HCT116 (cell line): Measurements from ENCODE around the gene RGS7. TPM values are rescaled to one million over a fixed set of nuclear protein-coding genes. Genes with fewer than 3 reads are reported as not detected.

Source experiments
- ATAC-seq: fragments of 200-7000 bp; cut with Tn5 transposase; 2 replicates; pipeline ENCODE4 v1.9.1; 2020; ENCODE audit warnings: mild to moderate bottlenecking, moderate library complexity
- BruUV-seq: library from RNA; stranded (reverse); fragments of 400-500 nt; replicated peaks from 2 replicates; lab custom pipeline; 2021; lab: Mats Ljungman, UMichigan
- CTCF ChIA-PET: fragments of 300-600 bp; sonication (Branson Sonifier 250); formaldehyde crosslinking; loops from one replicate; lab custom pipeline; 2021; ENCODE audit warnings: antibody characterized with exemption; lab: Charles Lee
- POLR2A ChIA-PET: fragments of 300-600, 350-600 bp; sonication (Branson Sonifier 250); formaldehyde crosslinking; loops from one replicate; lab custom pipeline; 2021; ENCODE audit warnings: antibody characterized with exemption; lab: Charles Lee
- RAD21 ChIA-PET, 2 experiments: fragments of 300-600 bp; sonication (Branson Sonifier 250); formaldehyde crosslinking; loops; one replicate each; lab custom pipeline; 2023; ENCODE audit warnings: low total read pairs in 2 of 2; ENCODE audit not compliant: uncharacterized antibody in 2 of 2, unreplicated experiment in 2 of 2, low non-redundant PET in 1 of 2; lab: Charles Lee
- DNase-seq: peaks from one replicate; pipeline ENCODE4 v3.0.0-alpha.2; 2010; ENCODE audit warnings: low read depth, low spot score
- H2AFZ ChIP-seq: fragments of 200-600 bp; shearing (Covaris generic), sonication (generic); 2 replicates; pipeline ENCODE4 v1.6.1; 2017; ENCODE audit warnings: low read depth, mixed run types, mixed read lengths, antibody characterized with exemption, low read length; ENCODE audit not compliant: poor library complexity, severe bottlenecking
- H3K27ac ChIP-seq: 2 replicates; pipeline ENCODE4 v1.5.1; 2012; ENCODE audit warnings: low read depth, low read length
- H3K27me3 ChIP-seq: fragments of 200-600 bp; sonication (generic); 2 replicates; pipeline ENCODE4 v1.6.1; 2016; ENCODE audit warnings: mixed run types, low read length, mixed read lengths; ENCODE audit not compliant: insufficient read depth
- H3K36me3 ChIP-seq, 2 experiments: fragments of 200-500 bp in 1 of 2; fragments of 200-600 bp in 1 of 2; sonication (Bioruptor generic) in 1 of 2; sonication (generic) in 1 of 2; 2 replicates each; pipeline versions ENCODE4 v1.5.1 to v1.6.1; 2014 to 2016; ENCODE audit warnings: low read length in 2 of 2, inconsistent platforms in 1 of 2, mixed read lengths in 1 of 2, mixed run types in 1 of 2; ENCODE audit not compliant: insufficient read depth in 2 of 2, control insufficient read depth in 1 of 2
- H3K4me1 ChIP-seq, 2 experiments: fragments of 200-600 bp in 1 of 2; sonication (generic) in 1 of 2; 2 replicates each; pipeline versions ENCODE4 v1.5.1 to v1.6.1; 2012 to 2017; ENCODE audit warnings: low read length in 2 of 2, inconsistent platforms in 1 of 2, mild to moderate bottlenecking in 1 of 2, mixed read lengths in 1 of 2, mixed run types in 1 of 2, moderate library complexity in 1 of 2; ENCODE audit not compliant: insufficient read depth in 2 of 2, control insufficient read depth in 1 of 2
- H3K4me2 ChIP-seq: fragments of 200-600 bp; sonication (generic); 2 replicates; pipeline ENCODE4 v1.6.1; 2017; ENCODE audit warnings: mixed run types, low read length, mixed read lengths
- H3K4me3 ChIP-seq, 2 experiments: fragments of 200-600 bp in 1 of 2; sonication (generic) in 1 of 2; replicated peaks in 1 of 2; 2 replicates each; pipeline ENCODE4 v1.5.1; 2011 to 2016; ENCODE audit warnings: low read length in 2 of 2, control low read depth in 1 of 2, low read depth in 1 of 2, mild to moderate bottlenecking in 1 of 2, mixed read lengths in 1 of 2, mixed run types in 1 of 2
- H3K79me2 ChIP-seq: fragments of 200-600 bp; sonication (generic); 2 replicates; pipeline ENCODE4 v1.6.1; 2017; ENCODE audit warnings: mild to moderate bottlenecking, mixed run types, low read length, moderate library complexity, mixed read lengths; ENCODE audit not compliant: insufficient read depth
- H3K9ac ChIP-seq: fragments of 200-600 bp; sonication (generic); 2 replicates; pipeline ENCODE4 v1.6.1; 2016; ENCODE audit warnings: low read length, mixed read lengths
- H3K9me2 ChIP-seq: fragments of 200-600 bp; sonication (generic), shearing (Covaris generic); 2 replicates; pipeline ENCODE4 v1.6.1; 2017; ENCODE audit warnings: mixed run types, mild to moderate bottlenecking, moderate library complexity; ENCODE audit not compliant: insufficient read depth
- H3K9me3 ChIP-seq, 2 experiments: fragments of 200-500 bp in 1 of 2; fragments of 200-600 bp in 1 of 2; sonication (Bioruptor generic) in 1 of 2; sonication (generic) in 1 of 2; 2 replicates each; pipeline ENCODE4 v1.6.1; 2014 to 2017; ENCODE audit warnings: low read length in 2 of 2, mixed read lengths in 2 of 2, inconsistent platforms in 1 of 2, low read depth in 1 of 2, mild to moderate bottlenecking in 1 of 2, mixed run types in 1 of 2, moderate library complexity in 1 of 2; ENCODE audit not compliant: control insufficient read depth in 1 of 2, insufficient read depth in 1 of 2
- H4K20me1 ChIP-seq: fragments of 200-600 bp; sonication (generic), shearing (Covaris generic); 2 replicates; pipeline ENCODE4 v1.6.1; 2017; ENCODE audit warnings: mixed run types, mild to moderate bottlenecking, moderate library complexity; ENCODE audit not compliant: insufficient read depth
- CTCF ChIP-seq, 3 experiments: fragments of 200-600 bp in 1 of 3; sonication (generic) in 1 of 3; IDR thresholded peaks in 2 of 3; conservative IDR thresholded peaks in 1 of 3; 2 replicates each; pipeline ENCODE4 v1.5.1; 2012 to 2017; ENCODE audit warnings: low read depth in 2 of 3, low read length in 2 of 3, antibody characterized with exemption in 1 of 3, borderline replicate concordance in 1 of 3, control low read depth in 1 of 3, mild to moderate bottlenecking in 1 of 3, mixed read lengths in 1 of 3, mixed run types in 1 of 3, moderate library complexity in 1 of 3; ENCODE audit not compliant: insufficient read depth in 1 of 3
- ELF1 ChIP-seq: IDR thresholded peaks from 2 replicates; pipeline ENCODE4 v1.6.1; 2012; ENCODE audit warnings: low read depth, borderline replicate concordance
- POLR2A ChIP-seq: IDR thresholded peaks from 2 replicates; pipeline ENCODE4 v1.7.0; 2011; ENCODE audit warnings: borderline replicate concordance; ENCODE audit not compliant: insufficient read depth, insufficient read length; ENCODE audit errors: extremely low read depth
- SRF ChIP-seq: IDR thresholded peaks from 2 replicates; pipeline ENCODE4 v1.6.1; 2012; ENCODE audit warnings: low read depth
- TCF7L2 ChIP-seq: IDR thresholded peaks from 2 replicates; pipeline ENCODE4 v1.7.0; 2011; ENCODE audit warnings: borderline replicate concordance, inconsistent platforms; ENCODE audit not compliant: insufficient read depth, insufficient read length; ENCODE audit errors: extremely low read depth
- ZBTB33 ChIP-seq: IDR thresholded peaks from 2 replicates; pipeline ENCODE4 v1.6.1; 2011; ENCODE audit warnings: mild to moderate bottlenecking, low read length, moderate library complexity; ENCODE audit not compliant: insufficient replicate concordance; ENCODE audit errors: extremely low read depth
- ZFX ChIP-seq: fragments of 450-650 bp; IDR thresholded peaks from 2 replicates; pipeline ENCODE4 v1.6.1; 2017
- intact Hi-C: fragments of 100-400 bp; cut with micrococcal nuclease; formaldehyde crosslinking; loops from 2 replicates; pipeline ENCODE4 v1.10.0; 2022
- total RNA-seq: library from RNA; stranded (reverse); gene quantifications from one replicate; pipeline ENCODE4 v1.2.1, GENCODE V29; 2021; ENCODE audit not compliant: unreplicated experiment

RGS7 gene
- total RNA-seq, 1 experiment from 2014 or later: not detected

GRCh38 chr1:240802271-240802670 lies 554.7 kb downstream of the RGS7 start:
- peaks cover 9 to 20% of the 10 kb centered on the region in 2 experiments; a peak in 2 of 4 replicates for H3K9me3 ChIP-seq
- intact Hi-C loops: no loop called here
- H4K20me1 ChIP-seq: no peaks in the 10 kb centered on the region; the same call in 1 of the 2 replicates
- DNase-seq (no peak), ATAC-seq (no peak)
- H3K4me2 ChIP-seq: no peak overlapping the region
- no peaks in the 10 kb centered on the region for H3K9me2 ChIP-seq
- ChIA-PET CTCF (no interaction called here), POLR2A (no interaction called here), RAD21 (no interaction called here)
- no peaks in the 10 kb centered on the region for H3K36me3 ChIP-seq
- no peaks in the 10 kb centered on the region for H3K79me2 ChIP-seq
- TF ChIP-seq ZBTB33 (no peak), POLR2A (no peak), ZFX (no peak), TCF7L2 (no peak), ELF1 (no peak), CTCF (IDR thresholded peaks at IDR 0.05 in 2 of 3, conservative IDR thresholded peaks at IDR 0.05 in 1 of 3; ENCODE audit: borderline replicate concordance in 1 of 3, insufficient read depth in 1 of 3, low read depth in 2 of 3, low read length in 2 of 3) (no peak), SRF (no peak)
- no peak overlapping the region for H3K4me3 ChIP-seq
- H3K27me3 ChIP-seq: no peaks in the 10 kb centered on the region
- H3K9ac ChIP-seq: no peak overlapping the region
- H3K4me1 ChIP-seq: no peaks in the 10 kb centered on the region
- no TSS peak for BruUV-seq
- no peak overlapping the region for H3K27ac ChIP-seq
- H2AFZ ChIP-seq: no peak overlapping the region
